SKM-1 (cell line): ENCODE data around the gene LCT.

Source experiments
- DNase-seq: peaks from one replicate; lab custom pipeline; 2025; ENCODE audit not compliant: unreplicated experiment; lab: John Stamatoyannopoulos, UW

The LCT gene

DNA sequence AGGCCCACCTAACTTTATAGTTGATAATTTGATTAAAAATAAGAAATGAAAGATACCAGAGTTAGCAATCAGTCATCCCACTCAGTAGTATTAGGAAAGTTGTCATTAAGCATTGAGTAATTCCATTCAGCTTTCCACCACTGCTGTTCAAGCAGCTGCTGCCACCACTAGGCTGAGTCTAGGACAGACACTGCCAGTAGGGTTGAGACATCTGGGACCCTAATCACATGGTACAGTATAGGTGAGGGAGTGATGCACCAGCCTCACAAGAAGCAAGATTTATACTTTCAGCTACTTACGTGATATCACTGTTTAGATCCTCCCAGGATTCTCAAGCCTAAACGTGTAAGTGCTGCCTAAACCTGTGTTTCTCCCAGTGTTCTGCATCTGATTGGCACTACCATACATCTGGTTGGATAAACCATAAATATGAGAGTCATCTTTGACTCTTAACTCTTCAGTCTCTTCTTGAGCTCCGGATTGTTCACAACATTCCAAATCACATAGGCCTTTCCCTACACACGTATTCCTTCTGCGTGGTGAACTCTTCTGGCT is 92.1 kb downstream of the LCT start:
- no peak for DNase-seq

DNA sequence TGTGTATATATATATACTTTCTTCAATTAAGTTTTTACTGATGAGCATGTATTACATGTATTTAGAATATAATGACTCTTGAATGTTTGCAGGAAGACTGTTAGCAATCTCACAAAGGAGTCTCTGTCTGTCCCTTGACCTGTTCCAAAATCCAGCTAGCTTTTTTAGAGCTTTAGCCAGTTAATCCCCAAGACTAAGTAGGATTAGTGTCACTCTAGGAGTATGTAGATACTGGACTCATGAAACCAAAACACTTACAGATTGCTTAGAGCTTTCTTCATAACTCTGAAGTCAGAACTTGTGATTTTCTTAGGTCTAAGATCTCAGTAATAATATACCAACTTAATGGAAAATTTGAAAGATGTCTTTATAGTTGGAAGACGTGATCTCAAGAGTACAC is 93.1 kb downstream of the LCT start:
- no peak for DNase-seq

DNA sequence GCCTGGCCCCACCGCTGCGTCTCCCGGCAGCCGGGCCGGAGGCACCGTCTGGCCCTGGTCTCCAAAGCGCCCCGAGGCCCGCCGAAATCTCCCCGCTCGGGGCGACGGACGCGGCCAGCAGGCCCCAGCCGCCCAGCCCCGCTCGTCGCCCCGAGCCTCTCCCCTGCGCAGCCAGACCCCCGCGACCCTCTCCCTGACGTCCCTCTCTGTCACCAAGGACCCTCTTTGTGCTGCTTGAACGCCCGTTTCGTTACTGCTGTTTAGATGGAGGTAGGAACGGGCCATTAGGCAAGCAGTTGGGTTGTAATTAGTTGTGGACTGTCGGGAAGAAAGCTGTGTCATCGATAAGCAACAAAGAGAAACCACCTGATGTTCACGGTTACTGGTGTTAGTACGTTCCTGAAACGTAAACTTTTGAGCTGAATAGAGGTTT is 94.6 kb downstream of the LCT start:
- no peak for DNase-seq

DNA sequence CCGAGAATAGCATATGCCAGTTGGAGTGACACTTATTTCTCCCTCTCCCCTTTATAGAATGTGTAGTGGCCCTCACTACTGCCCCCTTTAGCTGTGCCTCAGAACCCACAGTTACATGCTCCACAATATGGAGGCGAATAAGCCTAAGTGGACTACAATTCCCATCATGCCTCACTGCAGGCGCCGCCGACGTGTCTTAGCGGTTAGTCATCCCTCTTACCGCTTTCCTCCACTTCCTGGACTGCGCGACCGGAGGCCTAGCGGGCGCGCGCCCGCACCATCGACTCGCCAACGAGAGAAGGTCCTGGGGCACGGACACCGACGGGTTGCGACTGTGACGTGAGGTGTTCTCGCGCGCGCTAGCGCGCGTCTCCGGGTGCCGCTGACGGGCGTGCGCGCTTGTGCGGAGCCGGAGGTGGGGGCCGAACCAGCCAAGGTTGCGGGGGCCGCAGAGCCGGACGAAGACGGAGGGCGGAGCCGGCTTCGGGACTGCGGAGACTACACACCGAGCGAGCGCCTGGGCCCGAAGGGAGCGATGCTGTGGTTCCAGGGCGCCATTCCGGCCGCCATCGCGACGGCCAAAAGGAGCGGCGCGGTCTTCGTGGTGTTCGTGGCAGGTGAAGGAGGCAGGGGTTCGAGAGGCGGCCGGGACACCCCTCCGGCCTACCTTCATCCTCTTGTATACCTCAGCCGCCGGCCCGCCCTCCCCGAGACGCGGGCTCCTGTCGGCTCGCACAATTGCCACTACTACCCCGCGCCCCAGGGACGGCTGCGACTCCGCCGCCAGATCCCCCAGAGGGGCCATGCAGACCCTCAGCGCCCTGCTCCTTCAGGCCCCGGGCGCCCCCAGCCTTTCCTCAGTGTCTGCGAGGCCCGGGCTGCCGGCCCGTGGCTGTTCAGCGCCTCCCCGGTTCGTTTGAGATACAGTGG is 95.3 kb downstream of the LCT start, which contains the start of gene UBXN4:
UBXN4 (plus strand) TSS at position 461 of the 930 bp plus-strand sequence; CDS start at position 536, 75 bp downstream.
- DNase-seq: peak; percentile 98

DNA sequence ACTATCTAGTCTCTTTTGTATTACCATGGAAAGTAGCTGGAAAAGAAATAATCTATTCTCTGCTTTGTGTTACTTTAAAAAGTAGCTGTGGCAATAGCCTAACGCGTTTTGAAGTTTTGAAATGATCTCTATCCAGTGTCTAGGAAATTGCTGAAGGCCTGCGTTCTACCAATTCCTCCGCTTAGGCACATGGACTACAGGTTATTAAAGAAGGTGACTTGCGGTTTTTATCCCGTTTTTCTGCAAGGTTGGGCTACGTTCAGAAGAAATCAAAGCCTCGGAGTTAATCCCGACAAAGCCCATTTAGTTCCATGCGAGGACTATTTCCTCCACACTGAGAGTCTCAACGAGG is 96.0 kb downstream of the LCT start:
- DNase-seq: no peak

DNA sequence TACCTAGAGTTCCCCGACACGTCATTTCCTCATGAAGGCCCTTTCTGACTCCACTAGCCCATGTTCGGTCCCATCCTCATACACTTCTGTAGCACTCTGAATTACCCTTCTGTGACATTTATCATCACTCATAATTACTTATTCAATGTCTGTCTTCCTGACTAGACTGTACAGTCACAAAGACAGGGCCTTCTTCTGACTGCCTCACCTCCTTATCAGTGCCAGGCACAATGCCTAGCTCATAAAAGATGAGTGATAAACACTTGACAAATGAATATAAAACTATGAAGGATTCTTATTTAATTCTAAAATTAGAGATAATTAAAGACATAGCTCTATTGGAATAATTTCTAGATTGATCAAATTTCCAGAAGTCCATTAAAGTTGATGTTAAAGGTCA is 96.8 kb downstream of the LCT start:
- DNase-seq: no peak
